ENCODE measurements around the gene ARSD. TPM values are rescaled to one million over a fixed set of nuclear protein-coding genes. Genes with fewer than 3 reads are reported as not detected.
"Not testable (repeated sequence)": the region's sequence is repeated elsewhere in the genome, so short reads cannot be mapped to it uniquely, and the experiment has no call there.

ARSD gene
- total RNA-seq, 1 experiment from 2014 or later = 11.2 TPM

DNA sequence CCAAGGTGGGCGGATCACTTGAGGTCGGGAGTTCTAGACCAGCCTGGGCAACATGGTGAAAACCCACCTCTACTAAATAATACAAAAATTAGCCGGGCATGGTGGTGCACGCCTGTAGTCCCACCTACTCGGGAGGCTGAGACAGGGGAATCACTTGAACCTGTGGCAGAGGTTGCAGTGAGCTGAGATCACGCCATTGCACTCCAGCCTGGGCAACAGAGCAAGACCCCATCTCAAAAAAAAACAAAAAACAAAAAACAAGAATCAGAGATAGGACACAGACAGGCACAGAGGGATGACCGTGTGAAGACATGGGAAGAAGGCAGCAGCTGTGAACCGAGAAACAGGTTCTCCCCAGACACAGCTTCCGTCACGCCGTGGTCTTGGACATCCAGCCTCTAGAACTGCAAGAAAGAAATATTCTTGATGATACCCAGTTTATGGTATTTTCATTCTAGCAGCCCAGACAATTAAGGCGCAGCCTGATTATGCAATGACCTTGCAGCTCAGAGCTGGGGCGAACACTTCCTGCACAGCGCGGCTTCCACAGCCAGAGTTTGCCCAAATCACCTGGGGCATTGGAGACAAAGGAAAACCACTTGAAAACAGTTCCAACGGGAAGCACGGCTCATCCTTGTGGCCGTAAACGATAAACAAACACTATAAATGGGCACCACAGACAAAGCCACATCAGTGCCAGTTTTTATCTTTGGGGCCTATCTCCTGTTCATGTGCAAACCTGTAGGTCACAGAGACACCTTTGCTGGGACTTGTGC is 4.2 kb upstream of the ARSD start:
- peak; percentile 43 for DNase-seq (ENCODE audit: low read depth)

DNA sequence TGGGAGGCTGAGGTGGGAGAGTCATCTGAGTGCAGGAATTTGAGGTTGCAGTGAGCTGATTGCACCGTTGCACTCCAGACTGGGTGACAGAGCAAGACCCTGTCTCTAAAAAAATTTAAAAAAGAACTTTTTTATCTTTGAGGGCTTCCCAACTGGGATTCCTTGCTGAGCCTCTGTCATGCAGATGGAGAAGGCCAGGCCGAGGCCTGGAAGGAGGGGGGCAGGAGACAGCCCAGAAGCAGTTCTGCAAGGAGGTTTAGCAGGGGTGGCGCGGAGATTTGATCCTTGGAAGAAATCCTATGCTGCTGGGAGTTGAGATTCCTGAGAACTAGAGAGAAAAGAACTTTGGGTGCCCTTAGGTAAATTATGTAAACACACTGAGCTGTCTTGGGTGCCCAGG is 2.5 kb upstream of the ARSD start:
- DNase-seq (ENCODE audit: low read depth) = no peak

DNA sequence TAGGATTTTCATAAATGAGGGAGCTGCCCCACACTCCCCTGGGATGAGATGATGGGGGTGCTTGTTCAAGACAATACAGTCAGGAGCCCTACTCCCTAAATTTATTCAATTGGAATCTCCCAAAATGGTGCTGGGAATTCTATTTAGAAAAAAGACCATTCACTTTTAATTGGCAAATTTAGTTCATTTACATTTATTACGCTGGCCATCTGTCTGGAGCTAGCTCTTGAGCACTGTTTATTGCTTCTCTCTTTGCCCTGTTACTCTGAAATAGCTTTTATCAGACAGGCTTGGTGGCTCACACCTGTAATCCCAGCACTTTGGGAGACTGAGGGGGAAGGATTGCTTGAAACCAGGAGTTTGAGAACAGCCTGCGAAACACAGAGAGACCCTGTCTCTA is 2.0 kb upstream of the ARSD start:
- DNase-seq (ENCODE audit: low read depth) = no peak

DNA sequence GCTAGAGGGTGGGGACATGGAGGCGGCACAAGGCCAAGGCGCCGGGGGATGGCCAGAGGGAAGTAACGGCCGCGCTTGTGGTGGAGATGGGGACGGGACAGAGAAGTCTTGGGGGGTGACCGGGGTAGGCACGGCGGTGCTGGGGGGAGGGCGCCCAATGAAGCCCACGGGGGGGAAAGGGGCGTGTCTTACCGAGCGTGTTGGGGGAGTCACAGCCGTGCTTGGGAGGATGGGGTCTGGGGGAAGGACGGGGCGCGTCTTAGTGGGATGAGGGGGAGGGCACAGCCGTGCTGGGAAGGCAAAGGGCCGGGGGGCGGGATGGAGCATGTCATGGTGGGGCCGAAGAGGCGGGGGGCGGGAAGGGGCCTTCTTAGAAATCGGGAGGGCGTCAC is 952 bp downstream of the ARSD start:
- DNase-seq (ENCODE audit: low read depth) = no peak

DNA sequence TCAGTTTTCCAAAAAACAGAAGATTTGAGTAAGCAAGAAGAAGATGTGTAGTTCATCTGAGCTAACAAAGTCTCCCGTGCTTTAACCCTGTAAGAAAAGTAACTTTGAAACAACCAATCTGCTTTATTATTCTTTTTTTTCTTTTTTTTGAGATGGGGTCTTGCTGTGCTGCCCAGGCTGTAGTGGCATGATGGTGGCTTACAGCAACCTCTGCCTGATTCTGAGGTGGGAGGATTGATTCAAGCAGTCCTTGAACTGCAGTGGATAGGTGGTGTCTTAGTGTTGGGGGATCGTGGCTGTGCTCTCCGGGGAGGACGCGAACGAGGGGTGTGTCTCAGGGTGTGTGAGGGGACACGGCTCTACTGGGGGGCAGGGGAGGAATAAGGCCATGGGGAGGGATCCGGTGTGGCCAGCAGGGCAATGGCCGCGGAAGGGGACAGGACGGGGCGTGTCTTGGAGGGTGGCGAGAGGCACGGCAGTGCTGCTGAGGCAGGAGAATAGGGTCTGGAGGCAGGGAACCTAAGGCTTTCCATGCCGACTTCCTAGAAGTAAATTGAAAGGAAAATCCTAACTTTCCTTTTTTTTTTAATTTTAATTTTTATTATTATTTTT is 2.4 kb downstream of the ARSD start:
- no peak for DNase-seq (ENCODE audit: low read depth)

DNA sequence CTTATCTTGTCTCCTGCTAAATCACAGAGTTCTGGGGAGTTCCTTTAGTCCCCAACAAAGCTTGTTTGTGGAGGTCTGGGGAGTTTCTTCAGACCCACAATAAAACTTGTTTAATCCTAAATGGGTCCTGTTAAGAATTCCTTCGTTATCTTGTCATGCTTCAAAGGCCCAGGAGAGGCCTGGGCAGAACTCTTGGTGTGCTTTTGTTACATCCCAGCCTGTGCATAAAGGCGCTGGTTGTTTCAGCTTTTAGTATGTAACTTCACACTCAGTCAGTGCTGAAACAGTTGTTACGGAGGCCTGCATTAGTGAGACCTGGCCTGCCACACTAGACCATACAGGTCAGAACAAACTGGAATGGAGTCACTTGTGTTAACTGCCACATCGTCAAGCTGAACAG is 2.9 kb downstream of the ARSD start:
- DNase-seq (ENCODE audit: low read depth) = not testable (repeated sequence)

DNA sequence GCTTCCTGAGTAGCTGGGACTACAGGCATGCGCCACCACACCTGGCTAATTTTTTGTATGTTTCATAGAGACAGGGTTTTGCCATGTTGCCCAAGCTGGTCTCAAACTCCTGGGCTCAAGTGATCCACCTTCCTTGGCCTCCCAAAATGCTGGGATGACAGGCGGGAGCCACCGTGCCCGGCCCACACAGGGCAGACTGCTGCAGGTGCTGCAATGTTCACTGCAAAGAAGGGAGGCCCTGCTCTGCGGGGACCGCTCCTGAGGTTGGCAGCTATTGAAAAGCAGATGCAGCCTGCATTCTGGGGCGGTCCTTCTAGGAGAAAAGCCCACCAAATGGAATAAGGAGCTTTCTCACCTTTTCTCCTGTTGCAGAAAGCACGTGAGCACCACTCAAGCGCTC is 5.0 kb downstream of the ARSD start:
- DNase-seq (ENCODE audit: low read depth) = no peak

DNA sequence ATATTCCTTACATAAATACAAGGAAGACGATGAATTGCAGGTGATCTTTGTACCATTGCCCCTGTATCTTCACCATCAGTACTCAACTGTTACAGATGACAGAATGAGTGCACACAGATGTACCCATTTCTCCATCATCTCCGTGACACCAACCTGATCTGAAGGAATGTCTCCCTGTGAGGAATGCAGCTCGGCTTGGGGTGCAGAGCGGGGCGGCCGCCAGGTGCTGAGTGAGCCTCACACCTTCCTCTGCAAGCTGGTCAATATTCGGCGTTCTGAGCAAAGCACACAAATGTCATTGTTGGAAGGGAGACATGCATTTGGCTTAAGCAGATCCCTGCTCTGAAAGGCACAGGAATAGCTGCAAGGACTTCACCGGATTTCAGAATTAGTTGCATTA is 7.4 kb downstream of the ARSD start:
- DNase-seq (ENCODE audit: low read depth) = no peak

DNA sequence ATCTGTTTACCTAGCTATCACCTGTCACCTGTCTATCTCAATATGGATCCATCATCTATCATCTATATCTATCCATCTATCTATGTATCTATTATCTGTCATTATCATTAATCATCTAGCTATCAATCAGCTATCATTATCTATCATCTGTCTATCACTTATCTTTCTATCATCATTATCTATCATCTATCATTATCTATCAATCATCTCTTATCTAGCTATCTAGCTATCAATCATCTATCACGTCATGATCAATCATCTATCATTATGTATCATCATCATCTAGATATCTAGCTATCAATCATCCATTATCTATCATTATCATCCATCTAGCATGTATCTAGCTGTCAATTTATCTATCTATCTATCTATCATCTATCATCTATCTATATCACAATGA is 7.9 kb downstream of the ARSD start:
- no peak for DNase-seq (ENCODE audit: low read depth)

DNA sequence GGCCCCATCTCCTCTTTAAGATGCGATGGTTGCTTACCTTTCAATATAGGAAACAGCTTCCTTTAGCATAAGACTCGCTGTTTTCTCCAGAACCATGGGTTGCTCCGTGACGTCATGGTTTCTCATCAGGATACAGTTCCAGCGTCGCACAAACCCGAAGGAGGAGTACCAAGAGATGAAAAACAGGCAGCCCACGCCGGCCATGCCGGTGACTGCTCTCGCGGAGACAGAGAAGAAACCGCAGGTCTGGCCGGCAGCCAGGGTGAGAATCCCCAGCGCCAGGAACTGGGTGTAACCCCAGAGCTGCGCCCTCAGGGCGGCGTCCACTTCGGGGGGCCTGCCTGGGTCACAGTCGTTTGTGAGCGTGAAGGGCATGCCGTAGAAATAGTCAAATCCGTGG is 11.4 kb downstream of the ARSD start:
- DNase-seq (ENCODE audit: low read depth) = no peak

DNA sequence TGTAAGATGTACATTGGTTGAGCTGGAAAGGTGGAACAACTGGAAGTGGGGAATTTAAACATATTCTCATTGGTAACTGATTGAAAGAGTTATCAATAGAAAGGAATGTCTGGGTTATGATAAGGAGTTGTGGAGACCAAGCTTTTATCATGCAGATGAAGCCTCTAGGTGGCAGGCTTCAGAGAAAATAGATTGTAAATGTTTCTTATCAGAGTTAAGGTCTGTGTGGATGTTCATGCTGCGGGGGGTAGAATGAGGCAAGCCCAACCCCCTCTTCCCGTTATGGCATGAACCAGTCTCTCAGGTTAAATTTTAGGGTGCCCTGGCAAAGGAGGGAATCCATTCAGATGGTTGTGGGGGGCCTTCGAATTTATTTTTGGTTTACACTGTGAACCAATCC is 16.0 kb downstream of the ARSD start:
- no peak for DNase-seq (ENCODE audit: low read depth)

DNA sequence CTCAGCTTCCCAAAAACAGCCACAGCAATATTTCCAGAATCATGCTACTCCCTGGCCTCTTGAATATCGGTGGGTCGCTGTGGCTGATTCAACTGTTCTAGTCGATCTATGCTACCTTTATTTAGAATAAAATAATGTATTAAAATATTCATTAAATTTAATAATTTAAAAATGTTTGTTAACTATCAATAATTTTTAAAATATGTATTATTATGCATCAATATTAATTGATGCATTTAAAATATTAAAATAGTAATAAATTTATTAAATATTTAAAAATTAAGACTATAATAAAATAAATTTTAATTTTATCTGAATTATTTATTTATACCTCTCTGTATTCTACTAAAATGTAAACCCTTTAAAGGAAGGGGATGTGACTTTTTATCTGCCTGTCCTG is 19.0 kb downstream of the ARSD start:
- DNase-seq (ENCODE audit: low read depth) = no peak

DNA sequence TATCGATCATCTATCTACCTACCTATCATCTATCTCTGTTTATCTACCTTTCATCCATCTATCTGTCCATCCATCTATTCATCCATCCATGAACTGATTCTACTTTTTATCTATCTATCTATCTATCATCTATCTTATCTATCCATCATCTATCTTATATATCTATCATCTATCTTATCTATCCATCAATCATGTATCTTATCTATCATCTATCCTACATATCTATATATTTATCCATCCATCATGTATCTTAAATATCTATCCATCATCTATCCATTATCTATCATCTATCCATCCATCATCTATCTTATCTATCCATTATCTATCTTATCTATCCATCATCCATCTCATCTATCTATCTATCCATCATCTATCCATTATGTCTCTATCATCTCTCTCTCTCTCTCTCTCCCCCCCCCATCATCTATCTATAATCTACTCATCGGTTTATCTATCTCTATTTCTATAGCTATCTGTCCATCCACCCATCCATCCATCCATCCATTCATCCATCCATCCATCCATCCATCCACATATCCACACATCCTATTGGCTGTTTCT is 20.9 kb downstream of the ARSD start:
- DNase-seq (ENCODE audit: low read depth) = no peak

DNA sequence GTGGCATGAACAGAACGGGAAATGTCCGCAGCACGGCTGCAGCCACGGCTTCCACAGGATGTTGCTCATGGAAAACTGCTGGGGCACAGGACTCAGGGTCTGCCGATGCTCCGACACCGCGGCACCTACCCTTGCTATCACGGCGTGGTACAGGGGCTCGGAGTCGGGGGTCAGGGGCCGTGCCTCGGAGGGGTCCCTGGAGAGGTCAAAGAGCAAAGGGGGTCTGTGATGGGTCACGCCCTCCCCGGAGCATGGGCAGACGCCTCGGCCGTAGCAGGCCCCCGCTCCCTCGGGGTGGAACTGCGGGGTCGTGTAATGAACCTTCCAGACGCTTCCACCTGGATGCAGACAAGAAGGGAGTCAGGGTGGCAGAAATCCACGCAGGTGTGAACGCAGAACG is 21.8 kb downstream of the ARSD start:
- DNase-seq (ENCODE audit: low read depth) = no peak

DNA sequence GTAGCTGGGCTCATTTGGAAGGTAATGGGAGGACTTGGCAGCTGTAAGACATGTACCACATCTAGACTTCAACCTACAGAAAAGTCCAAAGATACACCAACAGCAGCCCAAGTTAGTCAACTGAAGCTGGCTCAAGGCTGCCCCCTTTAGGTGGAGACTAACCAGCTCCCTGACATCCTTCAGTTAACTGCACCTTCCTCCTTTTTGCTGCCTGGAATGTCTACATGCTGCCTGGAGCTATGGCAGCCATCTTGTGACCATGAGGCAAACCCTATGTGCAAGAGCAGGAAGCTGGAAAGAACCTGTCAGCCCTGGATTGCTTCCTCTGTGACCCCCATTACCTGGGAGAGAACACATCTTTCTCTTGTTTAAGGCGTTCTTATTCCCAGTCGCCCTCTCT is 25.8 kb downstream of the ARSD start:
- DNase-seq (ENCODE audit: low read depth) = no peak

DNA sequence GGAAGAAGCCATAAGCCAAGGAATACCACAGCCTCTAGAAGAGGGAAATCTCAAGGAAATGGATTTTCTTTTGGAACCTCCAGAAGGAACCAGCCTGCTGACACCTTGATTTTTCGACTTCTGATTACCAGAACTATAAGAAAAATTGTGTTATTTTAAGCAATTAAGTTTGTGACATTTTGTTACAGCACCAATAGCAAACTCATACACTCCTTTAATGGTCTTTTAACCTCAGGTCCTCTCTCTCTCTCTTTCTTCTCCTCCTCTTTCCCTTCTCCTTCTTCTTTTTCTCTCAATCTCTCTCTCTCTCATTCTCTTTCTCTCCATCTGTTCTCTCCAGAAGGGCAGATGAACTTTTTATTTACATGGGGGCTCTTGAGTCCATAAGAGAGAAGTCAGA is 26.3 kb downstream of the ARSD start:
- DNase-seq (ENCODE audit: low read depth) = no peak

DNA sequence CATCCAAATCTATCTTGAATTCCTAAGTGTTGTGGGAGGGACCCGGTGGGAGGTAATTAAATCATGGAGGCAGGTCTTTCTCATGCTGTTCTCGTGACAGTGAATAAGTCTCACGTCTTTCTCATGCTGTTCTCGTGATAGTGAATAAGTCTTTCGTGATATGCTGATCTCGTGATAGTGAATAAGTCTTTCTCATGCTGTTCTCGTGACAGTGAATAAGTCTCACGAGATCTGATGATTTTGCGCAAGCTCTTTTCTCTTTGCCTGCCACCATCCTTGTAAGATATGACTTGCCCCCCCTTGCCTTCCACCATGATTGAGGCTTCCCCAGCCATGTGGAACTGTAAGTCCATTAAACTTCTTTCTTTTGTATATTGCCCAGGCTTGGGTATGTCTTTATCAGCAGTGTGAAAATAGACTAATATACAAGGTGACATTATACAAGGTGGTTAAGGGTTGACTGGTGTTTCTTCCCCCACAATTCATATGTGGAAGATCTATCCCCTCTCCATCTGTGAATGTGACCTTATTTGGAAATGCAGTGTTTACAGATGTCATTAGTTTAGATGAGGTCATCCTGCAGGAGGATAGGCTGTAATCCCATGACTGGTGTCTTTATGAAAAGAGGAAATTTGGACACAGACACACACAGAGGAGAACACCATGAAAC is 27.6 kb downstream of the ARSD start:
- peak; percentile 8 for DNase-seq (ENCODE audit: low read depth)

DNA sequence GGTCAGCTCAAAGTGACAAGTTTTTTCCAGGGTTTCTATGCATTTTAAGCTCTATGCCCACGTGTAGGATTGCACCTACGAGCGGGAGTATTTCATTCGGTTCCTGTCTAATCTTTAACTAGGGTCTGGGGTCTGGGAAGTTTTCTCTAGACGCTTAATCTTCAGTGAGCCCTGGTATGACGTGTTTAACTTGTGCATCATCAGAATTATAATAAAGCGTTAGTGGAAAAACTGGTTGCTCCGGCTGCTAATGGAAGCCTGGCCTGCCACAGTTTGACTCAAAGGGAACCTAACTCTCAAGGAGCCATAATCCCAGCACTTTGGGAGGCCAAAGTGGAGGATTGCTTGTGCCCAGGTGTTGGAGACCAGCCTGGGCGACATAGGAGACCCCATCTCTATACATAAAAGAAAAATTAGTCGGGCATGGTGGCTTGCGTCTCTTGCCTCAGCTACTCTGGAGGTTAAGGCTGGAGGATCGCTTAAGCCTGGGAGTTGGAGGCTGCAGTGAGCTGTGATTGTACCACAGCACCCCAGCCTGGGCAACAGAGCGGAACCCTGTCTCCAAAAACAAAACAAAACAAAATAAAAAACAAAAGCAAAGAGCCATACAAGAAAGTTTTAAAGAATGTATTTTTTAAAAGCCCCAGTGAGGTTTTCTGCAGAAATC is 30.2 kb downstream of the ARSD start:
- DNase-seq (ENCODE audit: low read depth) = no peak

DNA sequence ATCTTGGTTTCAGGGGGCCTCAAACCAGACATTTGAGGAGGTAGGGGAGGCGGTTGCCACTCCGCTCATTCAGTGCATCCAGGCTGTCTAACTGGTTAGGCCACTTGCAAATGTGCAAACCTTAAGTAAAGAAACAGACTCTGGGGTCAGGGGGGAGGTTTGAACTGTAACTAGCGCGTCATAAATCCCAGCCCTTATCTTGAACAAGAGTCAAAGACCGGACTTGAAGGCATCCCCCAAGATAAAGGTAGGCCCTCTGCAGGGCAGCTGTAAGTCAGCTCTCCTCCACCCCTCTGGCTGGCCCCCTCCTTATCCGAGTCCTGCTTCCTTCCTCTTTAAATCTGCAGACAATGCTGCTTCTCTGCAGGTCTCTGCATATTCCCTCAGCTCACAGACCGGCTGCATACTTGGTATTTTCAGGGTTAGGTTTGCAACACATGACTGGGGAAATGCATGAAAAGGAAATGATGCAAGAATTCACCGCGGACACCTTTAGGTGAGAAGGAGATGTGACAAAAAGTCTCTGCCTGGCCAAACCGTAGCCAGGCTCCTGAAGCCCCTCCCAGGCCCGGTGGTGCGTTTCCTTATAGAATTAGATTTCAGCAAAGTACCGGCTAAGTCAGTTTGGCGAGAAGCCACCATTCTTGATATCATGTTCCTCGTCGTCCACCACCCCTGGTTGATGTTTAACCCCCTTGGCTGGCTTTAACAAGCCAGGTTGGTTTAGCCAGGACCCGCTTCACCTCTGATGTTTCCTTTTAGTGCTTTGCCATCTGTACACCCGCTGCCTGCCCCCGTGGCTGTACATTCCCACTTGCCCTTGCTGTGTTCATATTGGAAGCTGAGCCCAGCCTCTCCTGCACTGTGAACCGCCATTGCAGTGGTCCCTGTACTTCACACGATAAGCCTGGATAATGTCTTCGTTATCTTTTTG is 31.2 kb downstream of the ARSD start:
- DNase-seq (ENCODE audit: low read depth) = not testable (repeated sequence)

DNA sequence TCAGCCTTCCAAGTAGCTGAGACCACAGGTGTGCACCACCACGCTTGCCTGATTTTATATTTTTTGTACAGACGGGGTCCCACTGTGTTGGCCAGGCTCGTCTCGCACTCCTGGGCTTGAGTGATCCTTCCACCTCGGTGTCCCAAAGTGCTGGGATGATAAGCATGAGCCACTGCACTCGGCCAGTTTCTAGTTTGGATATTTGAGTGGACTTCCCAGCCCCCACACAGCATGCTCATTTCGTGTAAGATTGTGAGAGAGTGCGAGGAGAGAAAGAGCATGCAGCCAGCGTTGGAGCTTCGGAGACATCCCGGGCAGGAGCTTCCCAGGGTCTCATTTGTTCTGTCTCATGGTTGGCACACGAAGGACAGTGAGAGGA is 31.8 kb downstream of the ARSD start:
- no peak for DNase-seq (ENCODE audit: low read depth)

DNA sequence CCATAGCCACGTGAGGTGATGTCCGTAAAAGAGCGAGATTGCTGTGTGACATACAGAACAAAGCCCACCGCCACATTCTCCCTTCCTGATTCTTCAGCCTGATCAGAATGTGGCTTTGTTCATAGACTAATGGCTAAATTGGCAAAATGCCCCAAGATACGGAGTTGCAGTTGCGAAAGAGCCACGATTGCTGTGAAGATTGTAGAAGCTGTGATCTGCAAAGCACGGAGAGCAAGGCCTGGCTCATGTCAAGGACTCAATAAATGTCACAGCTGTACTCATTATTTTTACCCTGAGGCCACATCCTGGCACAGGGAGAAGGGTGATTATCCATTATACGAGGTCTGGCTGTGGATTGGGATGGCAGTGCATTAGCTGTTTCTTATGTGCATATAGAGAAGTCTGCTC is 34.2 kb downstream of the ARSD start:
- peak; percentile 75 for DNase-seq (ENCODE audit: low read depth)
